ENCODE measurements around the gene EBF3. TPM values are rescaled to one million over a fixed set of nuclear protein-coding genes. Genes with fewer than 3 reads are reported as not detected.

The EBF3 gene
- total RNA-seq, 1 experiment from 2014 or later, result 0.12 TPM

DNA sequence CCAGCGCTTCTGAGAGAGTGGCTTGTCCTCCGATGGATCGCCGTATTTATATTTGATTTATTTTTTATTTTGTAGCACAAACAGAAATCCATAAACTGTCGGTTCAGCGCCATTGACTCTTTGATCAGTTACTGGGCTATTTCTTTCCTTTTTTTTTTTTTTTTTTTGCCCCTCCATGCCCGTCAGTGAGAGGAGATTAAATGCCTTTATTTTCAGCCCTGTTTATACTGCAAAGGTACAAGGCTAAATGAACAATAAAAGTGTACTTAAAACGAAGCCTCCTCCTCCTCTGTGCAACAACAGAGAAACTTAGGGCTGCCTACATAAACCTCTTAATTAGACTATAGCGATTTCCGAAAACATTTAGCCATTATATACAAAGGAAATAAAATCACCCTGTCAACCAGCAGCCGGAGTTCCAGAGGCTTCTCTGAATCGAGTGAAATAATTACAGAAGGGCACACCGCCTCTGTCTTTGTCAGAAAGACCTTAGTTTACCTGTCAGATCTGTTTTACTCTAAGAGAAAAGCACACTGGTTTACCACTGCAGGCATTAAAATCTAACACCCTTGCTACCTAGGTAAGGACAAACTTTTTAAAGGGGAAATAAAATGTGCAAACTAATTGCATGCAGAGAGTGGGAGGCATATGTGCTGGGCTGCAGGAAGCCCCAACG, 3.5 kb downstream of the EBF3 start:
- CTCF ChIA-PET, result no interaction called here
- RAD21 ChIA-PET (ENCODE audit: low non-redundant PET in 1 of 2, low total read pairs in 2 of 2, uncharacterized antibody in 2 of 2, unreplicated experiment in 2 of 2), result no interaction called here
- Histone ChIP-seq H3K9ac (ENCODE audit: low read length) (no peak overlapping the region), H3K9me2 (ENCODE audit: insufficient read depth) (no peaks in the 10 kb centered on the region), H3K4me2 (ENCODE audit: low read length) (no peak overlapping the region), H3K27me3 (ENCODE audit: insufficient read depth, low read length) (no peaks in the 10 kb centered on the region), H4K20me1 (ENCODE audit: insufficient read depth) (no peaks in the 10 kb centered on the region), H3K36me3 (ENCODE audit: control insufficient read depth in 1 of 2, insufficient read depth in 2 of 2, low read length in 2 of 2) (no peaks in the 10 kb centered on the region), H3K4me1 (ENCODE audit: control insufficient read depth in 1 of 2, insufficient read depth in 2 of 2, low read length in 2 of 2) (no peaks in the 10 kb centered on the region), H3K9me3 (ENCODE audit: control insufficient read depth in 1 of 2, insufficient read depth in 1 of 2, low read depth in 1 of 2, low read length in 2 of 2) (no peaks in the 10 kb centered on the region), H2AFZ (ENCODE audit: low read depth, low read length, poor library complexity, severe bottlenecking) (no peak overlapping the region), H3K27ac (ENCODE audit: low read depth, low read length) (no peak overlapping the region), H3K79me2 (ENCODE audit: insufficient read depth, low read length) (no peaks in the 10 kb centered on the region), H3K4me3 (replicated peaks in 1 of 2; ENCODE audit: low read depth in 1 of 2, low read length in 2 of 2) (no peak overlapping the region)
- POLR2A ChIA-PET, result no interaction called here
- ATAC-seq, result no peak
- intact Hi-C loops (cut with micrococcal nuclease), result no loop called here
- TF ChIP-seq, protein P1, sequence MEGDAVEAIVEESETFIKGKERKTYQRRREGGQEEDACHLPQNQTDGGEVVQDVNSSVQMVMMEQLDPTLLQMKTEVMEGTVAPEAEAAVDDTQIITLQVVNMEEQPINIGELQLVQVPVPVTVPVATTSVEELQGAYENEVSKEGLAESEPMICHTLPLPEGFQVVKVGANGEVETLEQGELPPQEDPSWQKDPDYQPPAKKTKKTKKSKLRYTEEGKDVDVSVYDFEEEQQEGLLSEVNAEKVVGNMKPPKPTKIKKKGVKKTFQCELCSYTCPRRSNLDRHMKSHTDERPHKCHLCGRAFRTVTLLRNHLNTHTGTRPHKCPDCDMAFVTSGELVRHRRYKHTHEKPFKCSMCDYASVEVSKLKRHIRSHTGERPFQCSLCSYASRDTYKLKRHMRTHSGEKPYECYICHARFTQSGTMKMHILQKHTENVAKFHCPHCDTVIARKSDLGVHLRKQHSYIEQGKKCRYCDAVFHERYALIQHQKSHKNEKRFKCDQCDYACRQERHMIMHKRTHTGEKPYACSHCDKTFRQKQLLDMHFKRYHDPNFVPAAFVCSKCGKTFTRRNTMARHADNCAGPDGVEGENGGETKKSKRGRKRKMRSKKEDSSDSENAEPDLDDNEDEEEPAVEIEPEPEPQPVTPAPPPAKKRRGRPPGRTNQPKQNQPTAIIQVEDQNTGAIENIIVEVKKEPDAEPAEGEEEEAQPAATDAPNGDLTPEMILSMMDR (IDR thresholded peaks at IDR 0.05 in 2 of 3, conservative IDR thresholded peaks at IDR 0.05 in 1 of 3; ENCODE audit: borderline replicate concordance in 1 of 3, insufficient read depth in 1 of 3, low read depth in 2 of 3, low read length in 2 of 3), result no peak
- TF ChIP-seq, protein P2, sequence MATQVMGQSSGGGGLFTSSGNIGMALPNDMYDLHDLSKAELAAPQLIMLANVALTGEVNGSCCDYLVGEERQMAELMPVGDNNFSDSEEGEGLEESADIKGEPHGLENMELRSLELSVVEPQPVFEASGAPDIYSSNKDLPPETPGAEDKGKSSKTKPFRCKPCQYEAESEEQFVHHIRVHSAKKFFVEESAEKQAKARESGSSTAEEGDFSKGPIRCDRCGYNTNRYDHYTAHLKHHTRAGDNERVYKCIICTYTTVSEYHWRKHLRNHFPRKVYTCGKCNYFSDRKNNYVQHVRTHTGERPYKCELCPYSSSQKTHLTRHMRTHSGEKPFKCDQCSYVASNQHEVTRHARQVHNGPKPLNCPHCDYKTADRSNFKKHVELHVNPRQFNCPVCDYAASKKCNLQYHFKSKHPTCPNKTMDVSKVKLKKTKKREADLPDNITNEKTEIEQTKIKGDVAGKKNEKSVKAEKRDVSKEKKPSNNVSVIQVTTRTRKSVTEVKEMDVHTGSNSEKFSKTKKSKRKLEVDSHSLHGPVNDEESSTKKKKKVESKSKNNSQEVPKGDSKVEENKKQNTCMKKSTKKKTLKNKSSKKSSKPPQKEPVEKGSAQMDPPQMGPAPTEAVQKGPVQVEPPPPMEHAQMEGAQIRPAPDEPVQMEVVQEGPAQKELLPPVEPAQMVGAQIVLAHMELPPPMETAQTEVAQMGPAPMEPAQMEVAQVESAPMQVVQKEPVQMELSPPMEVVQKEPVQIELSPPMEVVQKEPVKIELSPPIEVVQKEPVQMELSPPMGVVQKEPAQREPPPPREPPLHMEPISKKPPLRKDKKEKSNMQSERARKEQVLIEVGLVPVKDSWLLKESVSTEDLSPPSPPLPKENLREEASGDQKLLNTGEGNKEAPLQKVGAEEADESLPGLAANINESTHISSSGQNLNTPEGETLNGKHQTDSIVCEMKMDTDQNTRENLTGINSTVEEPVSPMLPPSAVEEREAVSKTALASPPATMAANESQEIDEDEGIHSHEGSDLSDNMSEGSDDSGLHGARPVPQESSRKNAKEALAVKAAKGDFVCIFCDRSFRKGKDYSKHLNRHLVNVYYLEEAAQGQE (IDR thresholded peaks at IDR 0.05; ENCODE audit: low read depth), result no peak
- TF ChIP-seq CBX3 (IDR thresholded peaks at IDR 0.05; ENCODE audit: low read depth) (no peak), ELF1 (IDR thresholded peaks at IDR 0.05; ENCODE audit: borderline replicate concordance, low read depth) (no peak), EZH2phosphoT487 (IDR thresholded peaks at IDR 0.05; ENCODE audit: borderline replicate concordance) (no peak), POLR2A (IDR thresholded peaks at IDR 0.05; ENCODE audit: borderline replicate concordance, extremely low read depth, insufficient read depth, insufficient read length) (no peak), SIN3A (IDR thresholded peaks at IDR 0.05; ENCODE audit: low read depth) (no peak), EZH2 (IDR thresholded peaks at IDR 0.05) (no peak), SRF (IDR thresholded peaks at IDR 0.05; ENCODE audit: low read depth) (no peak), TCF7L2 (IDR thresholded peaks at IDR 0.05; ENCODE audit: borderline replicate concordance, extremely low read depth, insufficient read depth, insufficient read length) (no peak)
- DNase-seq (ENCODE audit: low read depth, low spot score), result no peak
- BruUV-seq (replicated peaks), result no TSS peak

All from HCT116 (cell line).